NCI-H2107 treated with DMSO at 0.1 percent for 48 hours (cell line): ENCODE data around the gene SH3BP4.

ENCODE experiments used
- DNase-seq: peaks from one replicate; lab custom pipeline; 2025; ENCODE audit not compliant: unreplicated experiment; lab: John Stamatoyannopoulos, UW

The SH3BP4 gene

DNA sequence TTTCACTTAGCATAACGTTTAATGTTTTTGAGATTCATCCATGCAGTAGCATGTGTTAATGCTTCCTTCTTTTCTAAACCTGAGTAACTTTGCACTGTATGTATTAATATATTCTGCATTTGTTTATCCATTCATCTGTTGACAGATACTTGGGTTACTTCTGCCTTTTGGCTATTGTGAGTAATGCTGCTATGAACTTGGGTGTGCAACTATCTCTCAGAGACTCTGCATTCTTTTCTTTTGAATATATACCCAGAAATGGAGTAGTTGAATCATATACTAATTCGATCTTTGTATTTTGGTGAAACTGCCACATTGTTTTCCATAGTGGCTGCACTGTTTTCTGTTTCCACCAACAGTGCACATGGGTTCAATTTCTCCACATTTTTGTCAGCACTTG, 128.3 kb downstream of the SH3BP4 start:
- DNase-seq: no peak

- no peak for DNase-seq
Observed at GRCh38 chr2:235082578-235083338, 130.9 kb downstream of the SH3BP4 start.

- DNase-seq: no peak
Observed at GRCh38 chr2:235083822-235084221, 132.0 kb downstream of the SH3BP4 start.

DNA sequence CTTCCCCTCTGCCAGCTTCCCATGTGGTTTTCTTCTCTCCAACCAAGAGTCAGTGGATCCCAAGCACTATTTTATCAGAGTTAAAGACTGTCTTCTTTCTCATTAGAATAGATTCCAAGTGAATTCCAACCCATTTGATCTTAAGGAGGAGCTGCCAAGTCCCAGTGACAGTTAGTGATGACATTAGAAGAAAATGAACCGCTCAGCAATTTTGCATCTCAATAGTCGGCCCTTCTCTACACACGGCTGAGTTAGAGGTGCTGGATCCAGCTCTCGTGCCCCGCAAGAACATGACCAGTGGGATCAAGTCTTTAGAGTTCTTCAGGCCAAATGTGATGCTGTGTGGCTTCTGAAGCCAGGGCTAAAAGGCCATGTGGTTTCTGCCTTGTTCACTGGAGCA, 132.6 kb downstream of the SH3BP4 start:
- no peak for DNase-seq

GRCh38 chr2:235085476-235085875, 133.7 kb downstream of the SH3BP4 start:
- DNase-seq: no peak

GRCh38 chr2:235086481-235087184, 134.8 kb downstream of the SH3BP4 start:
- no peak for DNase-seq

DNA sequence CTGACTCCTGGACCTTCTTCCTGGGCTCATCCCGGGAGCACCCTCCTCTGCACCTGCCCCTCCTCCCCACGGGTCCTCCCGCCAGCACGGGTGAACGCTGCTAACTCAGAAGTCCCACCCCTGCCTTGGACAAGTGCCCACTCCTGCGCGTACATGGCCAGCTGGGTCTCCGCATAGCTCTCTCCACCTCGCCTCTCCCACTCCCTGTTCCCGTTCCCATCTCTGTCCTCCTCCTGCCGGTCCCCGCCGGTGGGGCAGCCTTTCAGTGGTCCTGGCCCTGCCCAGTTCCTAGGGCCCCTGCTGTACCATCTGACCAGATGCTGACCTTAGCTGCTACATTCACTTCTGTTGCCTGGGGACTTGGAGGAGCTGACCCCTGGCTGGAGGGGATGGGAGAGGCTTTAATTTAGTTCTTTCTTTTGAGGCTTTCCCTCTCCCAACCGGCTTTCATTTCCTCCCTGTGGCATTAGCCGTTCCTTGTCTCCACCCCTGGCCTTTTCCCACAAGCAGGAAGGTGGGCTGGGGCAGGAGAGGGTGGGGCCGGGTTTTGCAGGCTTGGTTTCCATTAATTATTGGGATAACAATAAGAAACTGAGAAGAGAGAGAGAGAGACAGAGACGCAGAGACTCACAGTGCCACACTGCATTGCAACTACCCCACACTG, 136.1 kb downstream of the SH3BP4 start:
- no peak for DNase-seq

DNA sequence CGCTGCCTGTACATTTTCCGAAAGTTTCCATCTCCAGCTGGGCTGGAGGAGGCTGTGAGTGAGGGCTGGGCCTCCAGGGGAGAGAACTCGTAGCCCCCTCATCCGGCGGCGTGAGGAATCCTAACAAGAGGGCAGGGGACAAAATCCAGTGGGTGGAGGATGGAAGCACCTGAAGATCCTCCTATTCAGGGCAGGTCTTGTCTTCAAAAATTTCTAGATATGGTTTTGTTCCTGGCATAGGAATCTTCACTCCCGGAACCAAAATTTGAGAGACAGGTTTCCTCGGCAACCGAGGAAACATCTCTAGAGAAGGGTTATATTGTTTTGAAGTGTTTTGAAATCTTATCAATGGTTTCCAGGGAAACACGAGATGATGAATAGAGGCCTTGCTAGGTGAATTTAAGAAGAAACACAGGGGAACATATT, 136.7 kb downstream of the SH3BP4 start:
- DNase-seq: no peak

DNA sequence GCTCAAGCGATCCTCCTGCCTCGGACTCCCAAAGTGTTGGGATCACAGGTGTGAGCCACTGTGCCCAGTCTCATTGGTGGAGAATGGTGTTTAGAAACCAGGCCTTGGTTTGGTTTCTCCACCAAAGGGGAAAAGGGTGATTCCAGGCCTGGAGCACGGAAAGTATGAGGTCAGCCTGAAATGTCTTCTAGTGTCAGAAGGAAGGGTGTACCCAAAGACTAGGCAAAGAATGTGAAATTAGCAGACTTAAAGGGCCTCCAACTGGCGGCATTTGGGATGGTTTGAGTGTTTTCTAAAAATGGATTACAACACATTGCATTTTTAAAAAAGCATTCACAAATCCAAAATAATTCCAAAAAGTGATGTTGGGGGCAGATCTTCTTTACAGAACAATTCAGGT, 139.6 kb downstream of the SH3BP4 start:
- DNase-seq: no peak

DNA sequence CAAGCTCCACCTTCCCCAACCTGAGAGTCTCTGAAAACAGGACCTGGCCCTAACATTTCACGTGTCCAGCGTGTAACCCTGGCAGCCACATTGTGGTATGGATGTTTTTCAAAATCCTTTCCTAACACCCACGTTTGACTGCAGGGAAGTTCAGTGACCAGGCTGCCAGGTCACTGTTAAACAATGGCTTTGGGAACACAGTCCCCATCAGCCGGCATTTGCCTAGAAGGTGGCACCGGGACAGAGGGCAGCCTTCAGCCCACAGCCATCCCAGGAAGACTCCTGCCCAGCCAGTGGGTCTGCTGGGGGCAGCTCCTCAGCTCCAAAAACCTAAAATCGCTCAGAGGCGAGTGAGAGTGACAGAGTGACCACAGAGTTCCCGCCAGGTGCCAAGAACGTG, 140.2 kb downstream of the SH3BP4 start:
- no peak for DNase-seq

GRCh38 chr2:235092433-235093223, 140.8 kb downstream of the SH3BP4 start:
- DNase-seq: no peak

- no peak for DNase-seq
Observed at GRCh38 chr2:235094457-235094856, 142.6 kb downstream of the SH3BP4 start.

DNA sequence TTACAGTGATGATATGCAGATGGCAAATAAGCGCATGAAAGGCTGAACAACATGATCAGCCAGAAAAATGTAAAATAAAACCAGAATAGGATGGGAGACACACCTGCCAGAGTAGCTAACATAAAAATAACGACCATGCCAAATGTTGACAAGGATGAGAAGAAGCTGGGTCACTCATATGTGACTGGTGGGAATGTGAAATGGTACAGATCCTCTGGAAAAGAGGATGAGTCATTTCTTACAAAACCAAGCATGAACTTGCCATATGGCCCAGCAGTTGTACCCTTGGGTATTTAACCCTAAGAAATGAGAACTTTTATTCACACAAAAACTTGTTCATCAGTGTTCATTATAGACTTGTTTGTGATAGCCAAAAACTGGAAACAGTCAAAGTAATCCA, 143.8 kb downstream of the SH3BP4 start:
- no peak for DNase-seq

DNA sequence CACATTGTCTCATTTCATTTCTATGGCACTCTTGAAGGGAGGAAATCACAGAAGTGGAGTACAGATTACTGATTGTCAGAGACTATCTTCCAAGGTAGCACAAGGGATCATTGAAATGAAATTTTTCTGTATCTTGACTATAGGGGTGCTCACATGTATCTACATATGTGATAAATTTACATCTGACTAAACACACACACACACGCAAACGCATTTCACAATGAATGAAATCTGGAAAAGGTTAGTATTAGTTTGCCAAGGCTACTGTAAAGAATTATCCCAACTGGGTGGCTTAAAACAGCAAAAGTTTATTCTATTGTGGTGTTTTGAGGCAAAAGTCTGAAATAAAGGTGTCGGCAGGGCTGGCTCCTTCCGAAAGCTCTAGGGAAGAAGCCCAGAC, 144.6 kb downstream of the SH3BP4 start:
- DNase-seq: no peak

DNA sequence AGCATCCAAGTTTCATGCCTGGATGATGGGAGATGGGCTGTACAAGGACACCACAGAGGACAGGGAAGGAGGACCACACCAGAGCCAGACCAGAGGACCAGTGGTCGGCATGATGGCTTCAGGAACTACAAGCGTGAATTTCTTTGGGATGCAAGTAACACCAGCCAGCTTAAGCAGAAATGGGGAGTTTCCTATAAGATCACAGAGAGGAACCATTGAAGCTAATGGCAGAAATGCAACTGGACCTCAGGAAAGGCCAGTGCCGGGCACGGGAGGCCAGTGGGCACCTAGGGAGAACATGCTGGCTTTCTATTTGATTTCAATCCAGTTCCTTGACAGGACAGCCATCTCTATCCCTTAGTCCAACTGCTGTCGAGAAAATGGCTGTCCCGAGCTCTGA, 145.4 kb downstream of the SH3BP4 start:
- no peak for DNase-seq

- peak; percentile 80 for DNase-seq
Observed at GRCh38 chr2:235098269-235098668, 146.5 kb downstream of the SH3BP4 start.

DNA sequence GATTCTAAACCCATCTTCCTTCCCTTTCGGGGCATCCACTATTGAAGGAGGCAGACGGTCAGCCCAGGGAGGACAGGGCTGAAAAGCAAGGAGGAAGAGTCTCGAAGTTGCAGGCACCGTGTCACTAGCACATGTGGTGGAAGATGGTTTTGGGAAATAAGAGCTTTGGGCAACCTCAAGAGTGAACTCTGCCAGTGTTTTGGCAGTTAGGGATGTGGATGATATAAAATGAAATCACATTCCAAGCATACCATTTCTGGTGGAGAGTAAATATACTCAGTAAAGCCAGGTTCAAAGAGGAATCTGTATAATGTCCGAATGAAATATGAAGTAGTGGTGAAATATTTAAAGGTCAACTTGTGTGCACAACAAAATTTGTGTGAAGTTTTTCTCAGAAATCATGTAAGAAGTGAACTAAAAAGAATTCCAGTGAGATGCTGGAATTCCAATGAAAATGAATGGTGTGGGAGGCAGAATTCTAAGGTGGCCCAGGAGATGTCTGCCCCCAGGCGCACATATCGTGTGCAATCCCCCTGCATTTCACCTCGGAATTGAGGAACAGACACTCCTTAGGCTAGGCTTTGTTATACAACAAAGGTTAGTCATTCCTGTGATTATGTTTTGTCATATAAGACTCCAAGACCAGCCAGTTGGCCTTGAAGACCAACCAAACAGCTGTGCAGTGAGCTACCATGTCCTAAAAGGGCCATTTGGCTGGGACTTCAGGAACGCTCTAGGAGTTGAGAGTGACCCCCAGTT, 147.1 kb downstream of the SH3BP4 start:
- no peak for DNase-seq

DNA sequence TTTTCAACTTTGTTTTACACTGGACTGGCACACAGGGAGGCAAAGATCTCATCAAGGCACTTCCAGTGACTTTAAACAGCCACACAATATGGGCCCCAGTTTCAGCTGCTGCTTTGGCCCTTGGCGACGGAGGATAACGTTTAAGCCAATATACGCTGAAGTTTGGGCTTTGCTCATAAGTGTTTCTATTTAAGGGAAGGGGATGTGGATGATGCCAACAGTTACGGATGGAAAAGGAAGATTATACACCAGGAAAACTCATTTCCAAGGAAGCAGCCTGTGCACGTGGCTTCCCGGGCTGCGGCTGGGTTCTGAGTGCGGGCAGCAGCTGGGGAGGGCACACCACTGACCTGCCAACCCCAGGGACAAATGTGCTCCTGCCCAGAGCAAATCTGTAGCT, 151.1 kb downstream of the SH3BP4 start:
- no peak for DNase-seq
